Epidermal melanocyte (primary cell): ENCODE data around the gene KCNK3.
"Not testable (repeated sequence)": the region's sequence is repeated elsewhere in the genome, so short reads cannot be mapped to it uniquely, and the experiment has no call there.

Source experiments
- DNase-seq: peaks from one replicate; pipeline ENCODE4 v3.0.0; 2011; ENCODE audit warnings: low spot score; ENCODE audit not compliant: insufficient read length

The KCNK3 gene

GRCh38 chr2:26665296-26665695, 27.2 kb upstream of the KCNK3 start:
- not testable (repeated sequence) for DNase-seq

- no peak for DNase-seq
Observed at GRCh38 chr2:26666671-26667070, 25.9 kb upstream of the KCNK3 start.

GRCh38 chr2:26668041-26668440, 24.5 kb upstream of the KCNK3 start:
- no peak for DNase-seq

GRCh38 chr2:26668856-26669750, 23.4 kb upstream of the KCNK3 start:
- no peak for DNase-seq

GRCh38 chr2:26670171-26670570, 22.4 kb upstream of the KCNK3 start:
- DNase-seq: no peak

GRCh38 chr2:26670931-26671460, 21.5 kb upstream of the KCNK3 start:
- DNase-seq: no peak

- no peak for DNase-seq
Observed at GRCh38 chr2:26671691-26672090, 20.8 kb upstream of the KCNK3 start.

GRCh38 chr2:26672112-26672817, 20.3 kb upstream of the KCNK3 start:
- DNase-seq: no peak

GRCh38 chr2:26672818-26673393, 19.6 kb upstream of the KCNK3 start:
- no peak for DNase-seq

GRCh38 chr2:26674002-26674751, 18.3 kb upstream of the KCNK3 start:
- DNase-seq: no peak

- DNase-seq: no peak
Observed at GRCh38 chr2:26674771-26675170, 17.8 kb upstream of the KCNK3 start.

GRCh38 chr2:26675651-26676255, 16.8 kb upstream of the KCNK3 start:
- DNase-seq: no peak

GRCh38 chr2:26678035-26678434, 14.5 kb upstream of the KCNK3 start:
- no peak for DNase-seq

GRCh38 chr2:26679867-26680266, 12.7 kb upstream of the KCNK3 start:
- DNase-seq: no peak

GRCh38 chr2:26681656-26682055, 10.9 kb upstream of the KCNK3 start:
- DNase-seq: no peak

- DNase-seq: no peak
Observed at GRCh38 chr2:26682155-26682554, 10.4 kb upstream of the KCNK3 start.

- DNase-seq: no peak
Observed at GRCh38 chr2:26683583-26683982, 8.9 kb upstream of the KCNK3 start.

GRCh38 chr2:26685341-26685740, 7.2 kb upstream of the KCNK3 start:
- DNase-seq: no peak

- no peak for DNase-seq
Observed at GRCh38 chr2:26685989-26686839, 6.3 kb upstream of the KCNK3 start.

GRCh38 chr2:26687328-26687727, 5.2 kb upstream of the KCNK3 start:
- DNase-seq: no peak
